OCI-LY7 (cell line): ENCODE results near the gene ISYNA1. TPM values are rescaled to one million over a fixed set of nuclear protein-coding genes. Genes with fewer than 3 reads are reported as not detected.

Source experiments
- BruUV-seq: library from RNA; stranded (reverse); fragments of 400-500 nt; replicated peaks from 2 replicates; lab custom pipeline; 2021; lab: Mats Ljungman, UMichigan
- CTCF ChIA-PET: fragments of 300-600 bp; sonication (Branson Sonifier 250); formaldehyde crosslinking; loops from one replicate; lab custom pipeline; 2022; ENCODE audit warnings: antibody characterized with exemption; ENCODE audit not compliant: unreplicated experiment; lab: Charles Lee
- POLR2A ChIA-PET: fragments of 300-600 bp; sonication (Branson Sonifier 250); formaldehyde crosslinking; loops from one replicate; lab custom pipeline; 2022; ENCODE audit warnings: antibody characterized with exemption; lab: Charles Lee
- DNase-seq: peaks from one replicate; pipeline ENCODE4 v3.0.0-alpha.2; 2015; ENCODE audit warnings: low spot score
- H2AFZ ChIP-seq: fragments of 200-600 bp; sonication (generic), shearing (Covaris generic); 2 replicates; pipeline ENCODE4 v1.6.1; 2014; ENCODE audit warnings: mild to moderate bottlenecking, antibody characterized with exemption, low read length, moderate library complexity
- H3K27ac ChIP-seq: fragments of 200-600 bp; sonication (generic); 2 replicates; pipeline ENCODE4 v1.5.1; 2014; ENCODE audit warnings: mixed run types, low read depth, mild to moderate bottlenecking, moderate library complexity, low read length, inconsistent platforms; ENCODE audit not compliant: poor library complexity, severe bottlenecking
- H3K36me3 ChIP-seq: fragments of 200-600 bp; sonication (generic); 2 replicates; pipeline ENCODE4 v1.6.1; 2014; ENCODE audit warnings: mild to moderate bottlenecking, antibody characterized with exemption, low read length, moderate library complexity, mixed read lengths; ENCODE audit not compliant: insufficient read depth
- H3K4me1 ChIP-seq: fragments of 200-600 bp; sonication (generic); 2 replicates; pipeline ENCODE4 v1.5.1; 2014; ENCODE audit warnings: mild to moderate bottlenecking, low read length; ENCODE audit not compliant: insufficient read depth, poor library complexity, severe bottlenecking
- H3K4me2 ChIP-seq: fragments of 200-600 bp; sonication (generic); 2 replicates; pipeline ENCODE4 v1.6.1; 2014; ENCODE audit warnings: mild to moderate bottlenecking, low read length
- H3K4me3 ChIP-seq: fragments of 200-600 bp; sonication (generic); 2 replicates; pipeline ENCODE4 v1.5.1; 2014; ENCODE audit warnings: mild to moderate bottlenecking, low read depth, low read length; ENCODE audit not compliant: poor library complexity, severe bottlenecking
- H3K79me2 ChIP-seq: fragments of 200-600 bp; sonication (generic); 2 replicates; pipeline ENCODE4 v1.6.1; 2016; ENCODE audit warnings: low read depth, mild to moderate bottlenecking, low read length, moderate library complexity, mixed read lengths; ENCODE audit not compliant: insufficient read depth
- H3K9me2 ChIP-seq: fragments of 200-600 bp; sonication (generic); 2 replicates; pipeline ENCODE4 v1.6.1; 2016; ENCODE audit warnings: mild to moderate bottlenecking, low read length, mixed read lengths; ENCODE audit not compliant: insufficient read depth
- H3K9me3 ChIP-seq: fragments of 200-600 bp; sonication (generic); 2 replicates; pipeline ENCODE4 v1.6.1; 2014; ENCODE audit warnings: mild to moderate bottlenecking, mixed run types, low read length, mixed read lengths
- H4K20me1 ChIP-seq: fragments of 200-600 bp; sonication (generic); 2 replicates; pipeline ENCODE4 v1.6.1; 2014; ENCODE audit warnings: mild to moderate bottlenecking, antibody characterized with exemption, low read length, moderate library complexity, mixed read lengths; ENCODE audit not compliant: insufficient read depth
- EZH2phosphoT487 ChIP-seq: fragments of 200-600 bp; sonication (generic); IDR thresholded peaks from 2 replicates; pipeline ENCODE4 v1.6.1; 2018; ENCODE audit warnings: low read depth, borderline replicate concordance, mild to moderate bottlenecking, mixed run types, antibody characterized with exemption, low read length, moderate library complexity, mixed read lengths
- intact Hi-C: fragments of 100-400 bp; cut with micrococcal nuclease; formaldehyde crosslinking; loops from one replicate; pipeline ENCODE4 v1.10.0; 2022; ENCODE audit not compliant: unreplicated experiment
- total RNA-seq, 2 experiments: library from RNA; depleted of rRNA in 1 of 2; stranded (reverse); fragments of >200 nt in 1 of 2; shearing (Covaris generic) in 1 of 2; gene quantifications; 2 replicates each; pipeline ENCODE4 v1.2.3, GENCODE V29; 2014 to 2022
- TF ChIP-seq, protein P1 (sequence below): fragments of 200-600 bp; sonication (generic); conservative IDR thresholded peaks from 2 replicates; pipeline ENCODE4 v1.5.1; 2014; ENCODE audit warnings: mild to moderate bottlenecking, antibody characterized with exemption, low read length, moderate library complexity, mixed read lengths

The ISYNA1 gene
- total RNA-seq, 2 experiments from 2014 or later: 1.8 to 8.9 TPM

DNA sequence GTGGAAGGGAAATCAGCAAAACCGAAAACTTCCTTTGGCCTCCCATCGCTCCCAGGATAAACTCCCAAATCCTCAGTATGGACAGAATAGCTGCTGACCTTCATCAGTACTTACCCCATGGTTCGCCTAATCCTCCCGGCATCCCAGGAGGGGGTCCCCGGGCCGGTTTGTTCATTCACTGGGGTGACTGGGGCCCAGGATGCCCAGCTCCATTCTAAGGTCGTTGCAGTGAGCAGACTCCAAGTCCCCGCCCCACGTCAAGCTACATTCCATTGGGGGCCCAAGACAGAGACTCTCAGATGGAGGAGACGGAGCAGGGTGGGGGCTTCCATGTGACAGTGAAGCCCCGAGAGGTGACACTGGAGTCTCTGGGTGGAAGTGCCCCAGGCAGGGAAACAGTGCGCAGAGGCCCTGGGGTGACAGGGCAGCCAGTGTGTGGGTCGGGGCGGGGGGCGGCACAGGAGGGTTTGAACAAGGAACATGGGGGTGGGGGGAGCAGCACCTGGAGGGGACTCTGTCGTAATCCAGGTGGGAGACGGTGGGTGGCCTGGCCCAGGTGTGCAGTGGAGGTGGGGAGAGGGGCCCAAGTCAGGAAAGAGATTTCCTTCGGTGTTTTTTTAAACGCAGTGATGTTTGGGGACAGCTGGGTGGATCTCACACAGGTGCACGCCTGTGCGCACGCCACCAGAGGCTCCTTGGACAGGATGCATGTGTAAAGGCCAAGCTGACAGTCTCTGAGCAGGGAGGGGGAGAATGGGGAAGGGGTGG, 13.6 kb downstream of the ISYNA1 start:
- peak; percentile 75 for DNase-seq
- Histone ChIP-seq H3K4me3 (peak overlapping the region; percentile 5), H4K20me1 (no peaks in the 10 kb centered on the region; the same call in 1 of the 2 replicates), H3K9me2 (no peaks in the 10 kb centered on the region), H3K79me2 (peaks cover 19% of the 10 kb centered on the region; the same call in 1 of the 2 replicates), H3K36me3 (no peaks in the 10 kb centered on the region), H2AFZ (no peak overlapping the region), H3K4me1 (peaks cover 74% of the 10 kb centered on the region), H3K4me2 (peak overlapping the region; percentile 71), H3K9me3 (no peaks in the 10 kb centered on the region), H3K27ac (peak overlapping the region; percentile 56)
- TF ChIP-seq EZH2phosphoT487: no peak
- TF ChIP-seq, protein P1, sequence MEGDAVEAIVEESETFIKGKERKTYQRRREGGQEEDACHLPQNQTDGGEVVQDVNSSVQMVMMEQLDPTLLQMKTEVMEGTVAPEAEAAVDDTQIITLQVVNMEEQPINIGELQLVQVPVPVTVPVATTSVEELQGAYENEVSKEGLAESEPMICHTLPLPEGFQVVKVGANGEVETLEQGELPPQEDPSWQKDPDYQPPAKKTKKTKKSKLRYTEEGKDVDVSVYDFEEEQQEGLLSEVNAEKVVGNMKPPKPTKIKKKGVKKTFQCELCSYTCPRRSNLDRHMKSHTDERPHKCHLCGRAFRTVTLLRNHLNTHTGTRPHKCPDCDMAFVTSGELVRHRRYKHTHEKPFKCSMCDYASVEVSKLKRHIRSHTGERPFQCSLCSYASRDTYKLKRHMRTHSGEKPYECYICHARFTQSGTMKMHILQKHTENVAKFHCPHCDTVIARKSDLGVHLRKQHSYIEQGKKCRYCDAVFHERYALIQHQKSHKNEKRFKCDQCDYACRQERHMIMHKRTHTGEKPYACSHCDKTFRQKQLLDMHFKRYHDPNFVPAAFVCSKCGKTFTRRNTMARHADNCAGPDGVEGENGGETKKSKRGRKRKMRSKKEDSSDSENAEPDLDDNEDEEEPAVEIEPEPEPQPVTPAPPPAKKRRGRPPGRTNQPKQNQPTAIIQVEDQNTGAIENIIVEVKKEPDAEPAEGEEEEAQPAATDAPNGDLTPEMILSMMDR: no peak
- CTCF ChIA-PET: interaction anchor here (0.6 to 1.1 kb wide), 2 partner anchors 26 to 164 kb away, joined by 4 to 12 read pairs; no protein-coding TSS in a partner anchor
- POLR2A ChIA-PET: interaction anchor here (0.6 to 1.0 kb wide), 5 partner anchors 12 to 325 kb away, joined by 3 to 5 read pairs (median 4); no protein-coding TSS in a partner anchor
- intact Hi-C loops: loop anchor here (10.0 kb wide), 1 partner anchor 410 kb away; the partner anchor contains the start of gene UPF1
- no TSS peak for BruUV-seq

DNA sequence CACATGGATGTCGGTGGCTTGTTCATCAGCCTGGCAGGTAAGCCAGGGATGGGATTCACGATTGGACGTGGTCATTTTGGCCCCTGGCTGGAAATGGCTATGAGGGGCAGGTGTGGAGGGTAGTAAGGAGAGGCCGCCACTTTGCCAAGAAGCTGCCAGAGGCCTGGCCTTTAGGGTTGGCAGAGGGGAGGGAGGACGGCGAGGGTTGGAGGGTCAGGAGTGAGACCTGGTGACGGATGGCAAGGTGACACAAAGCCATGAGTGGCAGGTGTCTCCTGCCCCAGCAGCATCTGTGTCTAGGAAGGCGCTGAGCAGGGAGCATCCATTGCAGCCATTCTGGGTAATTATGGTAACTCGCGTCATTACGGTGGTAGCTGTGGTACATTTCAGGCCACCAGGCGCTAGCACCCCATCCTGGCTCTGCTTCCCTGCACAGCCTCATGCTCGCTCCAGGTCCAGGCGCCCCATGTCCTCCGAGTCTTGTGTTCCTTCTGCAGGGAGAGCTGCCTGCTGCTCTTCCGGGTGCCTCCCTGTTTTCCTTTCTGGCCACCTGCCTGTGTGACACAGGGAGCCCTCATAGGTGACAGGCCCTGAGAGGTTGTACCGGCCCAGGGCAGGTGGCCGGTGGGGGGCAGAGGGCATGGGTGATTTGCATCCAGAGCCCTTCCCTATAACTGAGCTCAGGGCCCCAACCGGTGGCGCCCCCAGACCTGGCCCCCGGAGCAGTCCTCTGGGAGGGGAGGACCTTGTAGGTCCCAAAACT, 14.5 kb downstream of the ISYNA1 start:
- TF ChIP-seq EZH2phosphoT487: no peak
- TF ChIP-seq, protein P1: no peak
- Histone ChIP-seq H3K4me3 (peak overlapping the region; percentile 5), H3K4me1 (peaks cover 72% of the 10 kb centered on the region), H3K9me3 (no peaks in the 10 kb centered on the region), H4K20me1 (no peaks in the 10 kb centered on the region; the same call in 1 of the 2 replicates), H3K9me2 (no peaks in the 10 kb centered on the region), H2AFZ (no peak overlapping the region), H3K27ac (peak overlapping the region; percentile 56), H3K4me2 (peak overlapping the region; percentile 71), H3K79me2 (peaks cover 19% of the 10 kb centered on the region; the same call in 1 of the 2 replicates), H3K36me3 (no peaks in the 10 kb centered on the region)
- ChIA-PET POLR2A (interaction anchor here (0.6 to 1.0 kb wide), 3 partner anchors 121 to 297 kb away, joined by 3 to 5 read pairs (median 3); no protein-coding TSS in a partner anchor), CTCF (interaction anchor here (1.1 kb wide), 1 partner anchor 27 kb away, joined by 4 read pairs; no protein-coding TSS in a partner anchor)
- intact Hi-C loops: loop anchor here (10.0 kb wide), 1 partner anchor 411 kb away; the partner anchor contains the start of gene UPF1
- DNase-seq: no peak
- BruUV-seq: no TSS peak
